GM19099 (cell line): ENCODE data around the gene PTGR3.

Source experiments
- POLR2A ChIP-seq: IDR thresholded peaks from 3 replicates; pipeline ENCODE4 v1.6.1; 2011; ENCODE audit warnings: low read depth; ENCODE audit not compliant: insufficient read length; ENCODE audit errors: extremely low read depth

PTGR3 gene

GRCh38 chr18:75161256-75162028, 47.5 kb downstream of the PTGR3 start:
- no peak for TF ChIP-seq POLR2A

DNA sequence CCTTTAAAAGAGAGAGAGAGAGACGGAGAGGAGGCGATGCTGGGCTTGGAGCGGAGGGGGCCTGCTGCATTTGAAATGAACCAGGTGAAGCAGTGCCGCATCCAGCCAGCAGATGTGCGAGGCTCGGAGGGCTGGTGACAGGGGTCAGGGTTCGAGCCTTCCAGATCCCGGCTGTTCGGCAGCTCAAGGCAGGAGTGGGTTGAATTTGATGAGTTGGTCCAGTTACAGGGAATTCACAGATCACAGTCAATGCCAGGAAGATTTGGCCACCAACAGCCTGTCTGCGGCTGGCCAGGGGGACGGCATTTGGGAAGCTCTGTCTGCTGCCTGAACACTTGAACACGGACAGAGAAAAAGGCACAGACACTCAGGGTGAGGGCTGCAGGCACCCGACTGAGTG, 48.6 kb downstream of the PTGR3 start:
- TF ChIP-seq POLR2A: no peak

DNA sequence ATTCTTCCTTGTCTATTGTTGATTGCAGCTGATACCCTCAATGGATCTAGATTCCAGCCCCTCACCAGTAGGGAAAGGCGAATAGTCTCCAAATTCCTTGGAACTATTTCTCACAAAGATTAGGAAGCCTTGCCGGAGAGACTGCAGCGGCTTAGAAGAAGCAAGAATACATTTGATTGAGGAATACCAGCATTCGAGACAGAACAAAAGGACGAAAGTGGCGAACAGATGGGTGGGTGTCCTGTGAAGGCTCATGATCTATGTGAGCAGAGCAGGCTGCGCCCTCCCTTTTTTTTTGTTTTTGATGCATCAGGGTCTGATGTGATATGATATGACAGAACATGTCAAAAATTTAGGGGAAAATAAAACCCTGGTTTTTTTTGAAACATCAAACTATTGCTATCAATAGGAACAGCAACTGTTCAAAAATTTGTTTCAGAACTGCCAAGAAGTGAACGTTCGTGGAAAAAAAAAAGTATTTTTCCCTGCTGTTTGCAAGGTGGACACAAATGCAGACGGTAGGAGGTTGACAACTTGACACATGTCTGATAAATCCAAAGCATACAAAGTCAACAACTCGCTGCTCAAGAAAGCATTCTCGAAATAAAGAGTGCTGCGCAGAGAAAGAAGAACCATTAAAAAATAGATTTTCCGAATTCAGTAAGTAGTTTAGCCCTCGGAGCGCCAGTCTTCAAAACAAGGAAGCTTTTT, 49.1 kb downstream of the PTGR3 start:
- TF ChIP-seq POLR2A: no peak

- TF ChIP-seq POLR2A: no peak
These were observed 49.8 kb downstream of the PTGR3 start for GRCh38 chr18:75159238-75159518.
